ENCODE measurements around the gene CFAP54. TPM values are rescaled to one million over a fixed set of nuclear protein-coding genes. Genes with fewer than 3 reads are reported as not detected.

CFAP54 gene
- total RNA-seq, 1 donor from 2014 or later = 1.1 TPM

GRCh38 chr12:96571101-96571862 is 81.9 kb downstream of the CFAP54 start:
- no peak overlapping the region for H3K4me2 ChIP-seq (ENCODE audit: low read length)

GRCh38 chr12:96578526-96579125 is 89.2 kb downstream of the CFAP54 start:
- no peaks in the 10 kb centered on the region for H3K4me1 Mint-ChIP-seq (ENCODE audit: low read depth, unreplicated experiment)

More at GRCh38 chr12:96571101-96571862, 81.9 kb downstream of the CFAP54 start:
- H2AFZ ChIP-seq (ENCODE audit: low read depth, low read length) = no peak overlapping the region
- FAIRE-seq = no peak
- H3K27ac ChIP-seq (ENCODE audit: low read depth, low read length) = no peak overlapping the region
- no peaks in the 10 kb centered on the region for H3K36me3 Mint-ChIP-seq (ENCODE audit: low read depth, unreplicated experiment)
- H3K27ac Mint-ChIP-seq (ENCODE audit: unreplicated experiment) = no peak overlapping the region
- H3K4me3 ChIP-seq (ENCODE audit: insufficient read depth, low read depth, low read length) = no peak overlapping the region
- H3K4me1 ChIP-seq (ENCODE audit: insufficient read depth, low read length) = no peaks in the 10 kb centered on the region
- no peaks in the 10 kb centered on the region for H3K9me3 ChIP-seq (ENCODE audit: insufficient read depth, low read depth, low read length)
- DNase-seq (ENCODE audit: low read depth) = peak; percentile 33
- H3K4me3 Mint-ChIP-seq (ENCODE audit: unreplicated experiment) = no peak overlapping the region
- peaks cover 2% of the 10 kb centered on the region for H3K4me1 Mint-ChIP-seq (ENCODE audit: low read depth, unreplicated experiment)
- TF ChIP-seq EZH2 (IDR thresholded peaks at IDR 0.05; ENCODE audit: insufficient read depth, low read length) (no peak), CTCF (IDR thresholded peaks at IDR 0.05; ENCODE audit: insufficient read depth, low read depth, low read length) (no peak)
- no peak overlapping the region for H3K9ac ChIP-seq (ENCODE audit: low read length)
- H3K36me3 ChIP-seq (ENCODE audit: insufficient read depth, low read length) = no peaks in the 10 kb centered on the region
- H4K20me1 ChIP-seq (ENCODE audit: insufficient read depth, low read length) = no peaks in the 10 kb centered on the region
- no peaks in the 10 kb centered on the region for H3K9me3 Mint-ChIP-seq (ENCODE audit: unreplicated experiment)
- no peaks in the 10 kb centered on the region for H3K79me2 ChIP-seq (ENCODE audit: insufficient read depth, low read length)
- H3K27me3 Mint-ChIP-seq (ENCODE audit: low read depth, unreplicated experiment) = no peaks in the 10 kb centered on the region
- no peaks in the 10 kb centered on the region for H3K27me3 ChIP-seq (ENCODE audit: insufficient read depth, low read length)

More at GRCh38 chr12:96578526-96579125, 89.2 kb downstream of the CFAP54 start:
- Histone ChIP-seq H3K27me3 (ENCODE audit: insufficient read depth, low read length) (no peaks in the 10 kb centered on the region), H3K27ac (ENCODE audit: low read depth, low read length) (no peak overlapping the region), H3K36me3 (ENCODE audit: insufficient read depth, low read length) (no peaks in the 10 kb centered on the region), H3K4me2 (ENCODE audit: low read length) (no peak overlapping the region), H3K9ac (ENCODE audit: low read length) (no peak overlapping the region), H3K79me2 (ENCODE audit: insufficient read depth, low read length) (no peaks in the 10 kb centered on the region), H3K4me1 (ENCODE audit: insufficient read depth, low read length) (no peaks in the 10 kb centered on the region), H2AFZ (ENCODE audit: low read depth, low read length) (peak overlapping the region; percentile 23), H3K9me3 (ENCODE audit: insufficient read depth, low read depth, low read length) (no peaks in the 10 kb centered on the region), H3K4me3 (ENCODE audit: insufficient read depth, low read depth, low read length) (no peak overlapping the region), H4K20me1 (ENCODE audit: insufficient read depth, low read length) (no peaks in the 10 kb centered on the region)
- no peaks in the 10 kb centered on the region for H3K9me3 Mint-ChIP-seq (ENCODE audit: unreplicated experiment)
- TF ChIP-seq EZH2 (IDR thresholded peaks at IDR 0.05; ENCODE audit: insufficient read depth, low read length) (no peak), CTCF (IDR thresholded peaks at IDR 0.05; ENCODE audit: insufficient read depth, low read depth, low read length) (peak; percentile 77)
- DNase-seq (ENCODE audit: low read depth) (peak; percentile 38), FAIRE-seq (peak; percentile 81)
- H3K27me3 Mint-ChIP-seq (ENCODE audit: low read depth, unreplicated experiment) = no peaks in the 10 kb centered on the region
- H3K4me3 Mint-ChIP-seq (ENCODE audit: unreplicated experiment) = no peak overlapping the region
- no peak overlapping the region for H3K27ac Mint-ChIP-seq (ENCODE audit: unreplicated experiment)
- H3K36me3 Mint-ChIP-seq (ENCODE audit: low read depth, unreplicated experiment) = no peaks in the 10 kb centered on the region
